ENCODE data around the gene DSC3.
A peak's percentile ranks its signal among the peaks of the same experiment; 100 is the strongest.

Gene DSC3

GRCh38 chr18:31049189-31049588, 6.6 kb upstream of the DSC3 start:
- Histone ChIP-seq H2AFZ (ENCODE audit: insufficient read depth, low read length, poor library complexity) (no peak overlapping the region), H2BK12ac (ENCODE audit: low read length) (no peak overlapping the region), H3K4me3 (ENCODE audit: low read depth, low read length) (no peak overlapping the region), H3K79me2 (ENCODE audit: control insufficient read depth, insufficient read depth, low read length, poor library complexity) (no peaks in the 10 kb centered on the region), H3K4me2 (ENCODE audit: low read length) (no peak overlapping the region), H3K27me3 (ENCODE audit: insufficient read depth, low read length) (no peaks in the 10 kb centered on the region), H2BK120ac (ENCODE audit: insufficient read depth, low read length, poor library complexity) (no peak overlapping the region), H3K14ac (ENCODE audit: low read length) (no peak overlapping the region), H3K79me1 (ENCODE audit: low read length) (no peaks in the 10 kb centered on the region), H3K18ac (ENCODE audit: low read length) (no peak overlapping the region), H4K8ac (ENCODE audit: low read depth, low read length) (no peak overlapping the region), H4K91ac (ENCODE audit: low read depth, low read length) (no peak overlapping the region), H3K36me3 (ENCODE audit: control insufficient read depth in 1 of 2, insufficient read depth in 2 of 2, low read length in 2 of 2) (no peaks in the 10 kb centered on the region), H3K27ac (ENCODE audit: low read depth, low read length) (no peak overlapping the region), H3K9me3 (ENCODE audit: insufficient read depth, low read depth, low read length) (no peaks in the 10 kb centered on the region), H4K12ac (ENCODE audit: low read depth, low read length) (no peak overlapping the region), H2AK5ac (ENCODE audit: low read length) (no peak overlapping the region), H3K9ac (ENCODE audit: low read length) (peak overlapping the region; percentile 22), H3K4ac (ENCODE audit: low read depth, low read length) (no peak overlapping the region), H3K4me1 (ENCODE audit: control insufficient read depth in 1 of 2, insufficient read depth in 2 of 2, low read length in 2 of 2) (peaks cover 0 to 2% of the 10 kb centered on the region in 2 experiments), H3K23ac (ENCODE audit: low read length) (no peak overlapping the region), H2BK5ac (ENCODE audit: low read depth, low read length, poor library complexity) (no peak overlapping the region)
- WGBS (ENCODE audit: extremely low coverage, insufficient coverage, insufficient read length), result no CpG with 5 or more reads among the region's 4 CpGs
- peak; percentile 43 to 78 for DNase-seq

GRCh38 chr18:31048216-31048615, 5.7 kb upstream of the DSC3 start:
- H3K27ac ChIP-seq (ENCODE audit: low read depth, low read length), result no peak overlapping the region
- no peak overlapping the region for H3K4me3 ChIP-seq (ENCODE audit: low read depth, low read length)
- no peak overlapping the region for H3K18ac ChIP-seq (ENCODE audit: low read length)
- no peak overlapping the region for H3K4me2 ChIP-seq (ENCODE audit: low read length)
- H2AFZ ChIP-seq (ENCODE audit: insufficient read depth, low read length, poor library complexity), result no peak overlapping the region
- no peak overlapping the region for H3K14ac ChIP-seq (ENCODE audit: low read length)
- no peak overlapping the region for H2BK12ac ChIP-seq (ENCODE audit: low read length)
- no peak for DNase-seq
- H3K27me3 ChIP-seq (ENCODE audit: insufficient read depth, low read length), result peaks cover 6% of the 10 kb centered on the region
- H3K9ac ChIP-seq (ENCODE audit: low read length), result no peak overlapping the region
- peaks cover 0 to 2% of the 10 kb centered on the region in 2 experiments for H3K4me1 ChIP-seq (ENCODE audit: control insufficient read depth in 1 of 2, insufficient read depth in 2 of 2, low read length in 2 of 2)
- no peak overlapping the region for H2BK120ac ChIP-seq (ENCODE audit: insufficient read depth, low read length, poor library complexity)
- no peaks in the 10 kb centered on the region for H3K79me1 ChIP-seq (ENCODE audit: low read length)
- no peak overlapping the region for H3K4ac ChIP-seq (ENCODE audit: low read depth, low read length)
- no peak overlapping the region for H4K8ac ChIP-seq (ENCODE audit: low read depth, low read length)
- no peak overlapping the region for H2AK5ac ChIP-seq (ENCODE audit: low read length)
- no peak overlapping the region for H4K91ac ChIP-seq (ENCODE audit: low read depth, low read length)
- no CpG with 5 or more reads among the region's 2 CpGs for WGBS (ENCODE audit: extremely low coverage, insufficient coverage, insufficient read length)
- H3K36me3 ChIP-seq (ENCODE audit: control insufficient read depth in 1 of 2, insufficient read depth in 2 of 2, low read length in 2 of 2), result no peaks in the 10 kb centered on the region
- no peak overlapping the region for H4K12ac ChIP-seq (ENCODE audit: low read depth, low read length)
- no peak overlapping the region for H2BK5ac ChIP-seq (ENCODE audit: low read depth, low read length, poor library complexity)
- H3K23ac ChIP-seq (ENCODE audit: low read length), result no peak overlapping the region
- no peaks in the 10 kb centered on the region for H3K79me2 ChIP-seq (ENCODE audit: control insufficient read depth, insufficient read depth, low read length, poor library complexity)
- H3K9me3 ChIP-seq (ENCODE audit: insufficient read depth, low read depth, low read length), result peaks cover 1% of the 10 kb centered on the region

- Histone ChIP-seq H3K14ac (ENCODE audit: low read length) (no peak overlapping the region), H3K23ac (ENCODE audit: low read length) (no peak overlapping the region), H3K4me2 (ENCODE audit: low read length) (no peak overlapping the region), H3K4me3 (ENCODE audit: low read depth, low read length) (no peak overlapping the region), H3K27me3 (ENCODE audit: insufficient read depth, low read length) (peaks cover 17% of the 10 kb centered on the region), H3K9ac (ENCODE audit: low read length) (no peak overlapping the region), H4K91ac (ENCODE audit: low read depth, low read length) (no peak overlapping the region), H3K4me1 (ENCODE audit: control insufficient read depth in 1 of 2, insufficient read depth in 2 of 2, low read length in 2 of 2) (peaks cover 4 to 11% of the 10 kb centered on the region in 2 experiments), H4K8ac (ENCODE audit: low read depth, low read length) (no peak overlapping the region), H3K18ac (ENCODE audit: low read length) (no peak overlapping the region), H2AK5ac (ENCODE audit: low read length) (no peak overlapping the region), H3K27ac (ENCODE audit: low read depth, low read length) (no peak overlapping the region), H2BK5ac (ENCODE audit: low read depth, low read length, poor library complexity) (no peak overlapping the region), H3K79me2 (ENCODE audit: control insufficient read depth, insufficient read depth, low read length, poor library complexity) (no peaks in the 10 kb centered on the region), H4K12ac (ENCODE audit: low read depth, low read length) (no peak overlapping the region), H3K9me3 (ENCODE audit: insufficient read depth, low read depth, low read length) (peaks cover 1% of the 10 kb centered on the region), H3K4ac (ENCODE audit: low read depth, low read length) (no peak overlapping the region), H3K79me1 (ENCODE audit: low read length) (no peaks in the 10 kb centered on the region), H3K36me3 (ENCODE audit: control insufficient read depth in 1 of 2, insufficient read depth in 2 of 2, low read length in 2 of 2) (no peaks in the 10 kb centered on the region), H2BK120ac (ENCODE audit: insufficient read depth, low read length, poor library complexity) (no peak overlapping the region), H2BK12ac (ENCODE audit: low read length) (no peak overlapping the region), H2AFZ (ENCODE audit: insufficient read depth, low read length, poor library complexity) (no peak overlapping the region)
- DNase-seq, result peak; percentile 16 to 47
Observed at GRCh38 chr18:31046916-31047315, 4.4 kb upstream of the DSC3 start.

GRCh38 chr18:31045599-31045998, 3.1 kb upstream of the DSC3 start:
- H2BK5ac ChIP-seq (ENCODE audit: low read depth, low read length, poor library complexity), result no peak overlapping the region
- no peak overlapping the region for H3K18ac ChIP-seq (ENCODE audit: low read length)
- H3K4me3 ChIP-seq (ENCODE audit: low read depth, low read length), result no peak overlapping the region
- no peak overlapping the region for H2AFZ ChIP-seq (ENCODE audit: insufficient read depth, low read length, poor library complexity)
- H3K4me1 ChIP-seq (ENCODE audit: control insufficient read depth in 1 of 2, insufficient read depth in 2 of 2, low read length in 2 of 2), result peaks cover 6 to 18% of the 10 kb centered on the region in 2 experiments
- H3K79me1 ChIP-seq (ENCODE audit: low read length), result no peaks in the 10 kb centered on the region
- peaks cover 1% of the 10 kb centered on the region for H3K9me3 ChIP-seq (ENCODE audit: insufficient read depth, low read depth, low read length)
- no peak overlapping the region for H3K4ac ChIP-seq (ENCODE audit: low read depth, low read length)
- H3K9ac ChIP-seq (ENCODE audit: low read length), result no peak overlapping the region
- no peak overlapping the region for H4K12ac ChIP-seq (ENCODE audit: low read depth, low read length)
- no CpG with 5 or more reads among the region's 6 CpGs for WGBS (ENCODE audit: extremely low coverage, insufficient coverage, insufficient read length)
- no peaks in the 10 kb centered on the region for H3K79me2 ChIP-seq (ENCODE audit: control insufficient read depth, insufficient read depth, low read length, poor library complexity)
- H3K14ac ChIP-seq (ENCODE audit: low read length), result no peak overlapping the region
- H4K91ac ChIP-seq (ENCODE audit: low read depth, low read length), result no peak overlapping the region
- H3K4me2 ChIP-seq (ENCODE audit: low read length), result no peak overlapping the region
- peak; percentile 86 to 91 for DNase-seq
- H3K23ac ChIP-seq (ENCODE audit: low read length), result no peak overlapping the region
- no peak overlapping the region for H4K8ac ChIP-seq (ENCODE audit: low read depth, low read length)
- H2BK12ac ChIP-seq (ENCODE audit: low read length), result no peak overlapping the region
- no peak overlapping the region for H3K27ac ChIP-seq (ENCODE audit: low read depth, low read length)
- peaks cover 30% of the 10 kb centered on the region for H3K27me3 ChIP-seq (ENCODE audit: insufficient read depth, low read length)
- no peaks in the 10 kb centered on the region for H3K36me3 ChIP-seq (ENCODE audit: control insufficient read depth in 1 of 2, insufficient read depth in 2 of 2, low read length in 2 of 2)
- H2AK5ac ChIP-seq (ENCODE audit: low read length), result no peak overlapping the region
- H2BK120ac ChIP-seq (ENCODE audit: insufficient read depth, low read length, poor library complexity), result no peak overlapping the region

Data from trophoblast cell (in vitro differentiated cells and primary cell).